Nephron (organoid): ENCODE measurements around the gene KCNT1.

Experiments used
- H3K27ac Mint-ChIP-seq, 3 experiments: 2 replicates each; pipeline ENCODE4 v1.8.0; 2020; ENCODE audit warnings: mixed read lengths in 3 of 3, mild to moderate bottlenecking in 2 of 3, moderate library complexity in 1 of 3
- H3K27me3 Mint-ChIP-seq: 2 replicates; pipeline ENCODE4 v1.8.0; 2021; ENCODE audit warnings: low read depth, mild to moderate bottlenecking, moderate library complexity, mixed read lengths
- H3K36me3 Mint-ChIP-seq: 2 replicates; pipeline ENCODE4 v1.8.0; 2020; ENCODE audit warnings: low read depth, mixed read lengths
- H3K4me1 Mint-ChIP-seq: 2 replicates; pipeline ENCODE4 v1.8.0; 2020; ENCODE audit warnings: mixed read lengths
- H3K4me3 Mint-ChIP-seq, 3 experiments: 2 replicates each; pipeline ENCODE4 v1.8.0; 2020; ENCODE audit warnings: mild to moderate bottlenecking in 3 of 3, mixed read lengths in 3 of 3, moderate library complexity in 2 of 3
- H3K9me3 Mint-ChIP-seq: 2 replicates; pipeline ENCODE4 v1.8.0; 2020; ENCODE audit warnings: mixed read lengths
- CTCF ChIP-seq, 3 experiments: fragments of 200-600 bp; sonication (generic); IDR thresholded peaks; one replicate each; pipeline ENCODE4 v1.5.0; 2021; ENCODE audit warnings: antibody characterized with exemption in 3 of 3; ENCODE audit not compliant: unreplicated experiment in 3 of 3

The KCNT1 gene

DNA sequence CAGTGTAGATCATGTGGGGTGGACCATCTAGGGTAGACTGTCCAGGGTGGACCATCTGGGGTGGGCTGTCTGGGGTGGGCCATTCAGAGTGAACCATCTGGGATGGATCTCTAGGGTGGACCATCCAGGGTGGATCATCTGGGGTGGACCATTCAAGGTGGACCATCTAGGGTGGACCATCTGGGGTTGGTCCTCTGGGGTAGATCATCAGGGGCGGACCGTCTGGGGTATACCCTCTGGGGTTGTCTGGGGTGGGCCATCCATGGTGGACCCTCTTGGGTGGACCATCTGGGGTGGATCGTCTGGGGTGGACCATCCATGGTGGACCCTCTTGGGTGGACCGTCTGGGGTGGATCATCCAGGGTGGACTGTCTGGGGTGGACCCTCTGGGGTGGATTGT, 64.3 kb downstream of the KCNT1 start:
- H3K4me1 Mint-ChIP-seq = no peaks in the 10 kb centered on the region
- H3K36me3 Mint-ChIP-seq = no peaks in the 10 kb centered on the region
- H3K9me3 Mint-ChIP-seq = peaks cover 14% of the 10 kb centered on the region
- no peak overlapping the region for H3K4me3 Mint-ChIP-seq
- peaks cover 12% of the 10 kb centered on the region for H3K27me3 Mint-ChIP-seq
- H3K27ac Mint-ChIP-seq = no peak overlapping the region
- no peak for TF ChIP-seq CTCF (IDR thresholded peaks at IDR 0.05; ENCODE audit: unreplicated experiment in 3 of 3)

DNA sequence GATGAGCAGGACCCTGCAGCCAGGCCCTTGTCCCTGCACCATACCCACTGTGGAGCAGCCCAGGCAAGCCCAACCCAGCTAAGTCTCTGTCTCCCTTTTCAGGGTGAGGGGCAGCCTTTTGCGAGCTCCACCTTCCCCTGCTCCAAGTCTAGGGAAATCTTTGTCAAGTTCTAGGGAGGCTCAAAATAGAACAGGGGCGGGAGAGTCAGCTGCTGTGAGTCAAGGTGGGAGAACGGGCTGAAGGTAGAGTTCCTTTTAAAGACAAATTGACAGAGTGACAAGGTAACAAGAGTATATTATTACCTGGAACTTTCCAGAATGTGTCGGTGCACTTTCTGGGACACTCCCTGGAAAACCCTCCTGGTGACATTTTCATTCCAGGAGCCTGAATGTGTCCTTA, 64.7 kb downstream of the KCNT1 start:
- no peak for TF ChIP-seq CTCF (IDR thresholded peaks at IDR 0.05; ENCODE audit: unreplicated experiment in 3 of 3)
- H3K27ac Mint-ChIP-seq = no peak overlapping the region
- peaks cover 14% of the 10 kb centered on the region for H3K9me3 Mint-ChIP-seq
- no peak overlapping the region for H3K4me3 Mint-ChIP-seq
- H3K4me1 Mint-ChIP-seq = no peaks in the 10 kb centered on the region
- H3K27me3 Mint-ChIP-seq = peaks cover 8% of the 10 kb centered on the region
- H3K36me3 Mint-ChIP-seq = no peaks in the 10 kb centered on the region

DNA sequence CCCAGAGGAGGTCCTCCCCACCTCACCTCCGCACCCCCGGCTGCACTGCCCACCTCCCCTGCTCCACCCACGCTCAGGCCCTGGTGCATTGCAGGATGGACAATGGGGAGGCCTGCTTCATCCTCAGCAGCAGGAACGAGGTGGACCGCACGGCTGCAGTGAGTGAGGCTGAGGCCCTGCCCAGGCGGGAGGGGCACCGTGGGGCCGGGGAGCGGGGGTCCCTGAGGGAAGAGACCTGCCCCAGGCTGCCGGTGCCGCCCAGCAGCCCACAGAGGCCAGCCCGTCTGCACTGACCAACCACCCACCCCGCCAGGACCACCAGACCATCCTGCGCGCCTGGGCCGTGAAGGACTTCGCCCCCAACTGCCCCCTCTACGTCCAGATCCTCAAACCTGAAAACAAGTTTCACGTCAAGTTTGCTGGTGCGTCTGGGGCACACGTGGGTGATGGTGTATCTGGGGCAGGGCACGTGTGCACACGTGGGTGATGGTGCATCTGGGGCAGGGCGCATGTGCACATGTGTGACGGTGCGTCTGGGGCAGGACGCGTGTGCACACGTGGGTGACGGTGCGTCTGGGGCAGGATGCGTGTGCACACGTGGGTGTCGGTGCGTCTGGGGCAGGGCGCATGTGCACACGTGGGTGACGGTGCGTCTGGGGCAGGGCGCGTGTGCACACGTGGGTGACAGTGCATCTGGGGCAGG, 66.7 kb downstream of the KCNT1 start:
- peaks cover 8% of the 10 kb centered on the region for H3K27me3 Mint-ChIP-seq
- H3K4me3 Mint-ChIP-seq = no peak overlapping the region
- no peak for TF ChIP-seq CTCF (IDR thresholded peaks at IDR 0.05; ENCODE audit: unreplicated experiment in 3 of 3)
- H3K9me3 Mint-ChIP-seq = peaks cover 14% of the 10 kb centered on the region
- H3K27ac Mint-ChIP-seq = no peak overlapping the region
- no peaks in the 10 kb centered on the region for H3K4me1 Mint-ChIP-seq
- no peaks in the 10 kb centered on the region for H3K36me3 Mint-ChIP-seq

GRCh38 chr9:135769489-135770202, 67.7 kb downstream of the KCNT1 start:
- Mint-ChIP-seq H3K9me3 (peaks cover 14% of the 10 kb centered on the region), H3K4me1 (no peaks in the 10 kb centered on the region), H3K36me3 (no peaks in the 10 kb centered on the region), H3K27ac (no peak overlapping the region), H3K4me3 (no peak overlapping the region), H3K27me3 (peaks cover 8% of the 10 kb centered on the region)
- TF ChIP-seq CTCF (IDR thresholded peaks at IDR 0.05; ENCODE audit: unreplicated experiment in 3 of 3) = no peak

DNA sequence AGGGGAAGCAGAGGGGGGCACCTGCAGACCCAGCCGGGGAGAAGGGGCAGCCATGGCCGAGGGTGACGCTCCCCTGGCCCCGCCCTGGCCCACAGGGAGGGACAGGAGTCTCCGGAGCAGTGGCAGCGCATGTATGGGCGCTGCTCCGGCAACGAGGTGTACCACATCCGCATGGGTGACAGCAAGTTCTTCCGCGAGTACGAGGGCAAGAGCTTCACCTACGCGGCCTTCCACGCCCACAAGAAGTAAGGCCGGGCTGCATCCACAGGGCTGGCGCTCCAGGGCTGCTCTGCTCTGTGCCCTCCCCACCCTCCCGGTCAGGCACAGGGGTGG, 68.2 kb downstream of the KCNT1 start:
- Mint-ChIP-seq H3K9me3 (peaks cover 11% of the 10 kb centered on the region), H3K27ac (no peak overlapping the region), H3K4me3 (no peak overlapping the region), H3K4me1 (no peaks in the 10 kb centered on the region), H3K27me3 (peaks cover 8% of the 10 kb centered on the region), H3K36me3 (no peaks in the 10 kb centered on the region)
- no peak for TF ChIP-seq CTCF (IDR thresholded peaks at IDR 0.05; ENCODE audit: unreplicated experiment in 3 of 3)

GRCh38 chr9:135770771-135771170, 68.8 kb downstream of the KCNT1 start:
- H3K27ac Mint-ChIP-seq = no peak overlapping the region
- no peak for TF ChIP-seq CTCF (IDR thresholded peaks at IDR 0.05; ENCODE audit: unreplicated experiment in 3 of 3)
- H3K4me3 Mint-ChIP-seq = no peak overlapping the region
- no peaks in the 10 kb centered on the region for H3K36me3 Mint-ChIP-seq
- H3K4me1 Mint-ChIP-seq = no peaks in the 10 kb centered on the region
- H3K9me3 Mint-ChIP-seq = peaks cover 10% of the 10 kb centered on the region
- H3K27me3 Mint-ChIP-seq = peaks cover 8% of the 10 kb centered on the region
